K562 (cell line): Measurements from ENCODE around the gene CBX4. TPM values are rescaled to one million over a fixed set of nuclear protein-coding genes. Genes with fewer than 3 reads are reported as not detected.

Source experiments
- CBX1 ChIP-seq: sonication (generic); IDR thresholded peaks from 2 replicates; pipeline ENCODE4 v1.6.1; 2016; ENCODE audit warnings: antibody characterized with exemption, low read depth, mild to moderate bottlenecking
- CBX2 ChIP-seq: fragments of 200-600 bp; sonication (generic); IDR thresholded peaks from one replicate; pipeline ENCODE4 v1.6.1; 2012; ENCODE audit warnings: mild to moderate bottlenecking, low read length, inconsistent platforms; ENCODE audit not compliant: insufficient read depth, poor library complexity, severe bottlenecking
- DDX20 ChIP-seq: fragments of 450-650 bp; IDR thresholded peaks from 2 replicates; pipeline ENCODE4 v1.6.1; 2016; ENCODE audit warnings: missing genetic modification characterization, low read depth, mild to moderate bottlenecking, missing compliant biosample characterization, moderate library complexity
- E2F3 ChIP-seq: fragments of 250-450 bp; sonication (Bioruptor Pico); IDR thresholded peaks from 2 replicates; pipeline ENCODE4 v1.4.0; 2020; ENCODE audit warnings: mild to moderate bottlenecking
- HDAC2 ChIP-seq: fragments of 450-650 bp; IDR thresholded peaks from 2 replicates; pipeline ENCODE4 v1.6.1; 2016; ENCODE audit warnings: mild to moderate bottlenecking
- NCOA4 ChIP-seq: fragments of 450-650 bp; IDR thresholded peaks from 2 replicates; pipeline ENCODE4 v1.6.1; 2018; ENCODE audit warnings: mild to moderate bottlenecking; ENCODE audit not compliant: partially characterized antibody
- NFRKB ChIP-seq: fragments of 450-650 bp; IDR thresholded peaks from 2 replicates; pipeline ENCODE4 v1.6.1; 2016; ENCODE audit warnings: low read depth
- NR4A1 ChIP-seq, 2 experiments: fragments of 250-450 bp in 1 of 2; fragments of 450-650 bp in 1 of 2; sonication (Bioruptor Pico) in 1 of 2; IDR thresholded peaks; 2 replicates each; pipeline versions ENCODE4 v1.4.0 to v1.6.1; 2016 to 2020; ENCODE audit warnings: mild to moderate bottlenecking in 2 of 2, missing compliant biosample characterization in 1 of 2, missing genetic modification characterization in 1 of 2, moderate library complexity in 1 of 2
- POLR2B ChIP-seq: fragments of 450-650 bp; IDR thresholded peaks from 2 replicates; pipeline ENCODE4 v1.6.1; 2018; ENCODE audit warnings: low read depth; ENCODE audit not compliant: partially characterized antibody
- SMARCC2 ChIP-seq: fragments of 450-650 bp; IDR thresholded peaks from 2 replicates; pipeline ENCODE4 v1.6.1; 2017; ENCODE audit warnings: antibody characterized with exemption, moderate library complexity, mild to moderate bottlenecking, low read depth
- TCF7L2 ChIP-seq: fragments of 150-350 bp; IDR thresholded peaks from 2 replicates; pipeline ENCODE4 v1.6.1; 2016; ENCODE audit warnings: low read depth, mild to moderate bottlenecking, low read length, moderate library complexity
- ZNF224 ChIP-seq: sonication (generic); formaldehyde crosslinking; IDR thresholded peaks from 2 replicates; pipeline ENCODE4 v1.8.0; 2022; ENCODE audit warnings: mild to moderate bottlenecking, missing genetic modification reagents
- ZNF696 ChIP-seq: fragments of 250-450 bp; sonication (Bioruptor Pico); conservative IDR thresholded peaks from 2 replicates; pipeline ENCODE4 v1.4.0; 2020; ENCODE audit warnings: mild to moderate bottlenecking, moderate library complexity
- ZNF79 ChIP-seq: fragments of 250-450 bp; sonication (Bioruptor Pico); IDR thresholded peaks from 2 replicates; pipeline ENCODE4 v1.4.0; 2020; ENCODE audit warnings: low read depth, mild to moderate bottlenecking, moderate library complexity
- polyA plus RNA-seq, 8 experiments: library from polyadenylated mRNA; depleted of rRNA in 4 of 8; stranded (reverse) in 5 of 8; unstranded in 3 of 8; fragments of >200 nt; fragmentation: Nextera tagmentation in 2 of 8; fragmentation: Illumina TruSeq in 1 of 8; extraction: Ambion mirVana in 2 of 8; extraction: Trizol in 1 of 8; gene quantifications; 2 replicates each; pipeline versions ENCODE4 v1.2.1 to v1.2.3, GENCODE V29; 2011 to 2014; ENCODE audit warnings: inconsistent platforms in 1 of 8, missing spikeins in 1 of 8
- total RNA-seq, 7 experiments: library from RNA; depleted of rRNA in 6 of 7; stranded (reverse); fragments of >200 nt in 6 of 7; fragmentation: Illumina TruSeq in 2 of 7; extraction: Trizol in 2 of 7; gene quantifications; 2 replicates each; pipeline versions ENCODE4 v1.2.1 to v1.2.3, GENCODE V29; 2011 to 2021; ENCODE audit warnings: low replicate concordance in 1 of 7
- TF ChIP-seq, protein P1 (sequence below): sonication (generic); formaldehyde crosslinking; IDR thresholded peaks from 2 replicates; pipeline ENCODE4 v1.4.0; 2020; ENCODE audit warnings: mild to moderate bottlenecking, missing genetic modification reagents
- TF ChIP-seq, protein P2 (sequence below), 2 experiments: fragments of 450-650 bp in 1 of 2; sonication (generic) in 1 of 2; formaldehyde crosslinking in 1 of 2; IDR thresholded peaks in 1 of 2; conservative IDR thresholded peaks in 1 of 2; 2 replicates each; pipeline versions ENCODE4 v1.6.1 to v1.8.1; 2016 to 2023; ENCODE audit warnings: mild to moderate bottlenecking in 2 of 2, moderate library complexity in 2 of 2, inconsistent platforms in 1 of 2, missing genetic modification reagents in 1 of 2
- TF ChIP-seq, protein P3 (sequence below): fragments of 450-650 bp; IDR thresholded peaks from 2 replicates; pipeline ENCODE4 v1.6.1; 2016; ENCODE audit warnings: borderline replicate concordance
- TF ChIP-seq, protein P4 (sequence below): fragments of 450-650 bp; formaldehyde crosslinking; IDR thresholded peaks from 2 replicates; pipeline ENCODE4 v1.4.0; 2022; ENCODE audit warnings: mild to moderate bottlenecking, moderate library complexity
- TF ChIP-seq, protein P5 (sequence below), 2 experiments: fragments of 250-450 bp in 1 of 2; fragments of 450-650 bp in 1 of 2; sonication (Bioruptor Pico) in 1 of 2; IDR thresholded peaks; 2 replicates each; pipeline versions ENCODE4 v1.6.1 to v1.8.0; 2016 to 2021; ENCODE audit warnings: mild to moderate bottlenecking in 2 of 2, moderate library complexity in 2 of 2, missing compliant biosample characterization in 1 of 2, missing genetic modification characterization in 1 of 2

Gene CBX4
- total and polyA plus RNA-seq, 9 of the 15 experiments (the other 6 are each of a cell fraction or from before 2014, with no cell fraction given), result 0.98 to 50.5 (median 10.0) TPM

DNA sequence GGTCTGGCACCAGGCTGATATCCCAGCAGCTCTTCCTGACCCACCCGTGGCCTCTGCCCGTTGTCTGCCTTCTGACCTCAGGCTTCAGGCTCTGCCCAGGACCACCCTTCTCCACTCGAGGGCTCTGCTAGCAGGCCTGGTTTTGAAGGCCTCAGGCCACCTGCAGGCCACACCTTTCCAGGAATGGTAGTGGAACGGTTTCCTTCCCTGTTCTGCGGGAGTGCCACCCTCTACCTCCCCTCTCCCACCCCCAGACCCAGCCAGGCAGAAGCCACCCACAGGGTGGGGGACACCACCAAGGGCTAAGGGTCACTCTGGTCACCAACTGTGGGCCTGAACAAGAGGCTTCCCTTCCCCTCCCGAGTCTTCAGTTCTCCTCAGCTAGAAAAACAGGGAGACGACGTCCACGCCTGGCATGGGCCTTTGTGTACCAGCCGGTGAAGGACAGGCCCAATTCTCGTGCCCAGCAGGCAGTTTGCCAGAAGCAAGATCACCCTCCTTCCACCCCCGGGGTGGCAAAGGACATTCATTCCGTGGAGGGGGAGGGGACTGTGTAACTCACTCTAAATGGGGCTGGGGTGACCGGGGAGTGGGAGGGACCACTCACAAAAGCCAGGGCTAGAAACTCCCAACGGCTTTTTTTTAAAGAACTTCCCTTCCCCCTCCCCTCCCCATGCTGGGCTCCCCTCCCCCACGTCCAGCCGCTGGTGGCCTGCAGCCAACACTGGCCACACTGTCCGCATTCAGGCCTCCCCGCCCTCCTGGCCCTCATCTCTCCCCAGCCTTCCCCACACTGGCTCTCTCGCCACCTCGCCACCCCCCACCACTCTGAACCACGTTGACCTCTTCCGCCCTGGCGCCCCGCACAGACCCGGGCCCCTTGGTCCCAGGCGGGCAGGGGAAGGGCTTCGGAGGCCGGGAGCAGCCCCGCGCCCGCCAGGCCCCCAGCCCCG is 7.7 kb downstream of the CBX4 start (continued):
- no peak for TF ChIP-seq NR4A1 (CRISPR knock-in tag; IDR thresholded peaks at IDR 0.05)
- peak; percentile 92 for TF ChIP-seq NR4A1 (tag; IDR thresholded peaks at IDR 0.05)
- no peak for TF ChIP-seq TCF7L2
- TF ChIP-seq, protein P1, sequence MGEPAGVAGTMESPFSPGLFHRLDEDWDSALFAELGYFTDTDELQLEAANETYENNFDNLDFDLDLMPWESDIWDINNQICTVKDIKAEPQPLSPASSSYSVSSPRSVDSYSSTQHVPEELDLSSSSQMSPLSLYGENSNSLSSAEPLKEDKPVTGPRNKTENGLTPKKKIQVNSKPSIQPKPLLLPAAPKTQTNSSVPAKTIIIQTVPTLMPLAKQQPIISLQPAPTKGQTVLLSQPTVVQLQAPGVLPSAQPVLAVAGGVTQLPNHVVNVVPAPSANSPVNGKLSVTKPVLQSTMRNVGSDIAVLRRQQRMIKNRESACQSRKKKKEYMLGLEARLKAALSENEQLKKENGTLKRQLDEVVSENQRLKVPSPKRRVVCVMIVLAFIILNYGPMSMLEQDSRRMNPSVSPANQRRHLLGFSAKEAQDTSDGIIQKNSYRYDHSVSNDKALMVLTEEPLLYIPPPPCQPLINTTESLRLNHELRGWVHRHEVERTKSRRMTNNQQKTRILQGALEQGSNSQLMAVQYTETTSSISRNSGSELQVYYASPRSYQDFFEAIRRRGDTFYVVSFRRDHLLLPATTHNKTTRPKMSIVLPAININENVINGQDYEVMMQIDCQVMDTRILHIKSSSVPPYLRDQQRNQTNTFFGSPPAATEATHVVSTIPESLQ, result 0 out of 2 replicates have a peak, but pooled peaks have one; percentile 59
- 0 out of 2 replicates have a peak, but pooled peaks have one; percentile 42 for TF ChIP-seq SMARCC2
- no peak for TF ChIP-seq DDX20 (tag)
- no peak for TF ChIP-seq HDAC2
- peak; percentile 73; the same call in 1 of the 2 replicates for TF ChIP-seq CBX1
- TF ChIP-seq ZNF224 (CRISPR knock-in tag), result no peak
- TF ChIP-seq ZNF79 (CRISPR knock-in tag), result 0 out of 2 replicates have a peak, but pooled peaks have one; percentile 17
- no peak for TF ChIP-seq ZNF696 (CRISPR knock-in tag)
- no peak for TF ChIP-seq NCOA4
- TF ChIP-seq, protein P2, sequence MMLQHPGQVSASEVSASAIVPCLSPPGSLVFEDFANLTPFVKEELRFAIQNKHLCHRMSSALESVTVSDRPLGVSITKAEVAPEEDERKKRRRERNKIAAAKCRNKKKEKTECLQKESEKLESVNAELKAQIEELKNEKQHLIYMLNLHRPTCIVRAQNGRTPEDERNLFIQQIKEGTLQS (IDR thresholded peaks at IDR 0.05), result no peak
- TF ChIP-seq, protein P2 (CRISPR knock-in tag; conservative IDR thresholded peaks at IDR 0.05), result no peak
- TF ChIP-seq, protein P3, sequence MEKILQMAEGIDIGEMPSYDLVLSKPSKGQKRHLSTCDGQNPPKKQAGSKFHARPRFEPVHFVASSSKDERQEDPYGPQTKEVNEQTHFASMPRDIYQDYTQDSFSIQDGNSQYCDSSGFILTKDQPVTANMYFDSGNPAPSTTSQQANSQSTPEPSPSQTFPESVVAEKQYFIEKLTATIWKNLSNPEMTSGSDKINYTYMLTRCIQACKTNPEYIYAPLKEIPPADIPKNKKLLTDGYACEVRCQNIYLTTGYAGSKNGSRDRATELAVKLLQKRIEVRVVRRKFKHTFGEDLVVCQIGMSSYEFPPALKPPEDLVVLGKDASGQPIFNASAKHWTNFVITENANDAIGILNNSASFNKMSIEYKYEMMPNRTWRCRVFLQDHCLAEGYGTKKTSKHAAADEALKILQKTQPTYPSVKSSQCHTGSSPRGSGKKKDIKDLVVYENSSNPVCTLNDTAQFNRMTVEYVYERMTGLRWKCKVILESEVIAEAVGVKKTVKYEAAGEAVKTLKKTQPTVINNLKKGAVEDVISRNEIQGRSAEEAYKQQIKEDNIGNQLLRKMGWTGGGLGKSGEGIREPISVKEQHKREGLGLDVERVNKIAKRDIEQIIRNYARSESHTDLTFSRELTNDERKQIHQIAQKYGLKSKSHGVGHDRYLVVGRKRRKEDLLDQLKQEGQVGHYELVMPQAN, result no peak
- TF ChIP-seq, protein P4, sequence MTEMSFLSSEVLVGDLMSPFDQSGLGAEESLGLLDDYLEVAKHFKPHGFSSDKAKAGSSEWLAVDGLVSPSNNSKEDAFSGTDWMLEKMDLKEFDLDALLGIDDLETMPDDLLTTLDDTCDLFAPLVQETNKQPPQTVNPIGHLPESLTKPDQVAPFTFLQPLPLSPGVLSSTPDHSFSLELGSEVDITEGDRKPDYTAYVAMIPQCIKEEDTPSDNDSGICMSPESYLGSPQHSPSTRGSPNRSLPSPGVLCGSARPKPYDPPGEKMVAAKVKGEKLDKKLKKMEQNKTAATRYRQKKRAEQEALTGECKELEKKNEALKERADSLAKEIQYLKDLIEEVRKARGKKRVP (CRISPR knock-in tag), result 0 out of 2 replicates have a peak, but pooled peaks have one; percentile 37
- TF ChIP-seq, protein P5, sequence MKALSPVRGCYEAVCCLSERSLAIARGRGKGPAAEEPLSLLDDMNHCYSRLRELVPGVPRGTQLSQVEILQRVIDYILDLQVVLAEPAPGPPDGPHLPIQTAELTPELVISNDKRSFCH (CRISPR knock-in tag; IDR thresholded peaks at IDR 0.05), result no peak
- TF ChIP-seq, protein P5 (tag; IDR thresholded peaks at IDR 0.05), result peak; percentile 88
- TF ChIP-seq CBX2, result no peak
- peak; percentile 39; the same call in 1 of the 2 replicates for TF ChIP-seq E2F3 (CRISPR knock-in tag)
- peak; percentile 47 for TF ChIP-seq POLR2B
- TF ChIP-seq NFRKB, result peak; percentile 97
